OCI-LY3 (cell line): Measurements from ENCODE around the gene REELD1.

Source experiments
- H2AFZ ChIP-seq: fragments of 200-600, 300-600 bp; shearing (Covaris generic); 2 replicates; pipeline ENCODE4 v1.6.0; 2014; ENCODE audit warnings: antibody characterized with exemption, low read depth, low read length
- H3K27ac ChIP-seq: fragments of 200-600, 300-600 bp; sonication (generic); 2 replicates; pipeline ENCODE4 v1.5.1; 2014; ENCODE audit warnings: mild to moderate bottlenecking, low read length, moderate library complexity, mixed read lengths
- H3K27me3 ChIP-seq: fragments of 200-600, 300-600 bp; sonication (generic); 2 replicates; pipeline ENCODE4 v1.6.1; 2014; ENCODE audit warnings: low read depth, low read length, mixed read lengths
- H3K36me3 ChIP-seq: fragments of 200-600, 300-600 bp; sonication (generic); replicated peaks from 2 replicates; pipeline ENCODE3; 2014; ENCODE audit warnings: low read depth, low read length, mixed read lengths
- H3K4me1 ChIP-seq: fragments of 300-600, 200-600 bp; sonication (generic); 2 replicates; pipeline ENCODE4 v1.6.1; 2014; ENCODE audit warnings: low read length, mixed read lengths
- H3K4me2 ChIP-seq: fragments of 200-600, 300-600 bp; sonication (generic); 2 replicates; pipeline ENCODE4 v1.6.1; 2014; ENCODE audit warnings: low read length, mixed read lengths
- H3K4me3 ChIP-seq: fragments of 300-600, 200-600 bp; sonication (generic); 2 replicates; pipeline ENCODE4 v1.5.1; 2014; ENCODE audit warnings: antibody characterized with exemption, mild to moderate bottlenecking, low read length, moderate library complexity
- H3K79me2 ChIP-seq: fragments of 300-600, 200-600 bp; shearing (Covaris generic); 2 replicates; pipeline ENCODE4 v1.6.1; 2014; ENCODE audit warnings: mild to moderate bottlenecking, low read length, mixed read lengths
- H3K9ac ChIP-seq: fragments of 300-600, 200-600 bp; shearing (Covaris generic); 2 replicates; pipeline ENCODE4 v1.6.0; 2014; ENCODE audit warnings: mild to moderate bottlenecking, low read length, moderate library complexity
- H3K9me3 ChIP-seq: fragments of 200-600, 300-600 bp; shearing (Covaris generic); 2 replicates; pipeline ENCODE4 v1.6.1; 2014; ENCODE audit warnings: low read length, mixed read lengths; ENCODE audit not compliant: insufficient read depth
- H4K20me1 ChIP-seq: fragments of 200-600, 300-600 bp; sonication (generic); 2 replicates; pipeline ENCODE4 v1.6.1; 2016; ENCODE audit warnings: low read length, mixed read lengths; ENCODE audit not compliant: insufficient read depth
- EZH2phosphoT487 ChIP-seq: fragments of 200-600 bp; shearing (Covaris generic); IDR thresholded peaks from 2 replicates; pipeline ENCODE4 v1.6.1; 2018; ENCODE audit warnings: antibody characterized with exemption, mixed run types, low read depth
- TF ChIP-seq, protein P1 (sequence below): fragments of 200-600, 300-600 bp; sonication (generic); IDR thresholded peaks from 2 replicates; pipeline ENCODE4 v1.5.1; 2014; ENCODE audit warnings: antibody characterized with exemption, low read length, low read depth

REELD1 gene

DNA sequence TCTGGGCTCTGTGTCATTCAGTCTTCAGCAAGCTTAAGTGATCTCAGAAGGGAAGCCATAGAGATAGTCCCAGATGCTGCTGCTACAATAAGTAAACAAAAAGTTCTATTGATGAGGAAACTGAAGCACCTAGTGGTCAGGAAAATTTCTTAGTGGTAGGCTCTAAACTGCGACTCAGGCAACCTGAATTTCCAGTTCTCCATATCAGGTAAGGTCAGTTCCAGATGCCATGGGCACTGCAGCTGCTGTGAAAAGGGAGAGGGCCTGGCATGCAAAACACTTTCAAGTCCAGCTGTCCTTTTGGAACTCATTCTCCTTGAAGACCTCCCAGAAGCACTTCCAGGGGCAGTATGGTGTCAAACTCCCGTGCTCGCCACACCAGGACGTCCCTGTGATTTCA, 46.2 kb downstream of the REELD1 start:
- Histone ChIP-seq H3K4me2 (no peak overlapping the region), H3K27me3 (no peaks in the 10 kb centered on the region), H3K4me1 (no peaks in the 10 kb centered on the region), H3K79me2 (no peaks in the 10 kb centered on the region), H3K9me3 (no peaks in the 10 kb centered on the region), H2AFZ (no peak overlapping the region), H3K9ac (no peak overlapping the region), H3K36me3 (no peaks in the 10 kb centered on the region), H4K20me1 (no peaks in the 10 kb centered on the region), H3K27ac (no peak overlapping the region), H3K4me3 (no peak overlapping the region)
- TF ChIP-seq EZH2phosphoT487: no peak
- TF ChIP-seq, protein P1, sequence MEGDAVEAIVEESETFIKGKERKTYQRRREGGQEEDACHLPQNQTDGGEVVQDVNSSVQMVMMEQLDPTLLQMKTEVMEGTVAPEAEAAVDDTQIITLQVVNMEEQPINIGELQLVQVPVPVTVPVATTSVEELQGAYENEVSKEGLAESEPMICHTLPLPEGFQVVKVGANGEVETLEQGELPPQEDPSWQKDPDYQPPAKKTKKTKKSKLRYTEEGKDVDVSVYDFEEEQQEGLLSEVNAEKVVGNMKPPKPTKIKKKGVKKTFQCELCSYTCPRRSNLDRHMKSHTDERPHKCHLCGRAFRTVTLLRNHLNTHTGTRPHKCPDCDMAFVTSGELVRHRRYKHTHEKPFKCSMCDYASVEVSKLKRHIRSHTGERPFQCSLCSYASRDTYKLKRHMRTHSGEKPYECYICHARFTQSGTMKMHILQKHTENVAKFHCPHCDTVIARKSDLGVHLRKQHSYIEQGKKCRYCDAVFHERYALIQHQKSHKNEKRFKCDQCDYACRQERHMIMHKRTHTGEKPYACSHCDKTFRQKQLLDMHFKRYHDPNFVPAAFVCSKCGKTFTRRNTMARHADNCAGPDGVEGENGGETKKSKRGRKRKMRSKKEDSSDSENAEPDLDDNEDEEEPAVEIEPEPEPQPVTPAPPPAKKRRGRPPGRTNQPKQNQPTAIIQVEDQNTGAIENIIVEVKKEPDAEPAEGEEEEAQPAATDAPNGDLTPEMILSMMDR: no peak

DNA sequence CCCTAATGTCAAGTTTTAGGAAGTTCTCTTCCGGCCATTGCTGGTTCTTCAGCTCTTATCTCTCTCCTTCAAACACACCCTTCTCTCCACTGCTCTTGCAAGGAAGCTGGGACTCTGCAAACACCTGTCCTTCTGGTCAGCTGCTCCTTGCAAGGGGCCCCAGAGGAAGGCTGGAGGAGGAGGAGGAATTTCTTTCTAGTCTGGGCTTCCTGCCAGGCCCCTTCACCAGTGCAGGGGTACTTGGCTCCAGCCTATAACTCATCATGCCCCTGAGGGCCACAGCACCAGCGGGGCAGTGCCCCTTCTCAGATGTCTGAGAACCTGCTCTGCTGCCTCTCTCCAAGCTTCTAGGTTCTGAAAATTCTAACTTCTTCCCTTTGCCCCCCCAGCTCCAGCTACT, 46.7 kb downstream of the REELD1 start:
- H3K4me2 ChIP-seq: no peak overlapping the region
- no peak overlapping the region for H3K9ac ChIP-seq
- no peak overlapping the region for H3K27ac ChIP-seq
- H3K27me3 ChIP-seq: no peaks in the 10 kb centered on the region
- H3K36me3 ChIP-seq: no peaks in the 10 kb centered on the region
- H3K4me3 ChIP-seq: no peak overlapping the region
- H2AFZ ChIP-seq: no peak overlapping the region
- TF ChIP-seq, protein P1: no peak
- no peak for TF ChIP-seq EZH2phosphoT487
- no peaks in the 10 kb centered on the region for H3K79me2 ChIP-seq
- no peaks in the 10 kb centered on the region for H4K20me1 ChIP-seq
- no peaks in the 10 kb centered on the region for H3K9me3 ChIP-seq
- H3K4me1 ChIP-seq: no peaks in the 10 kb centered on the region

DNA sequence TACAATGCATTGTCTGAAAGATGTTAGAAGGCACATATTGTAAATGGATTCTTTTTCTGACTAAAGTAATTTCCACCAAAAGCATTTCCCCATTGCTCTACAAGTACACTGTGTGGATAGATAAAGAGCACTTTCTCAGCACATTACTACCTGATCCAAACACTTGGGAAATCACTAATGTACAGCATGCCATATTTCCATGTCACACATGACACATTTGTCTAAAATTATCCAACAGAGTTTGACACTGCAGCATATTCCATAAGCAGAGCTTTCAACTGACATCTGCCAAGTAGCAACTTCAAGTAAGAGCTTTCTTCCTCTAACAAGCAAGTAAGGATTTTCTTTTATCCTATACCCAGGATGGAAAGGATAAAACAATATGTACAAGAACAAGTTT, 49.5 kb downstream of the REELD1 start:
- TF ChIP-seq, protein P1: no peak
- TF ChIP-seq EZH2phosphoT487: no peak
- Histone ChIP-seq H3K79me2 (no peaks in the 10 kb centered on the region), H3K4me2 (no peak overlapping the region), H4K20me1 (no peaks in the 10 kb centered on the region), H3K36me3 (no peaks in the 10 kb centered on the region), H3K4me1 (peaks cover 4% of the 10 kb centered on the region), H3K27ac (no peak overlapping the region), H3K27me3 (no peaks in the 10 kb centered on the region), H3K9ac (no peak overlapping the region), H3K9me3 (no peaks in the 10 kb centered on the region), H3K4me3 (no peak overlapping the region), H2AFZ (no peak overlapping the region)

DNA sequence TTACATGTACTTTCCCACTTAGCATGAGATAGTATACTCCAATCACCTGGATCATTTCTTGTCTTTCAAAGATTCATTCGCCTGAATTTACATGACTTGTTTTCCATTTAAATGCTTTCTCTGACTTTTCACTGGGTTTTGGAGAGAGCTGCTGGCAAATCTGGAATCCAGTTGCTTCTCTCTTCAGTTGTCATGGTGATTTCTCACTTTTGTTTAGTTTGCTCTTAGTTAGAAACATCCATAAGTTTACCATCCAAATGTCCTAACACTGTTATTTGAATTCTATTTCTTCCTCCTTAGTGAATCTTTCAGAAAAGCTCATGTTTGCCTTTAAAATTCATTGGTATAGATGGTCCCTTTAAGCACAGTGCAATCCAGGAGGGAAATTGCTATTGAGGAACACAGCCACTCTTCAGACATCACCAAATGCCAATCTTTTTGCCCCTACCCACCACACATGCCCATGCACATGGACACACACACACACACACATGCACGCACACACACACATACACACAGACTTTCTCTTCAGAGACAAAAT, 51.7 kb downstream of the REELD1 start:
- H3K4me3 ChIP-seq: no peak overlapping the region
- no peak for TF ChIP-seq EZH2phosphoT487
- TF ChIP-seq, protein P1: no peak
- no peak overlapping the region for H2AFZ ChIP-seq
- no peaks in the 10 kb centered on the region for H3K79me2 ChIP-seq
- H3K9me3 ChIP-seq: no peaks in the 10 kb centered on the region
- H3K27me3 ChIP-seq: no peaks in the 10 kb centered on the region
- H3K4me1 ChIP-seq: peaks cover 26% of the 10 kb centered on the region
- no peak overlapping the region for H3K9ac ChIP-seq
- H3K36me3 ChIP-seq: no peaks in the 10 kb centered on the region
- no peaks in the 10 kb centered on the region for H4K20me1 ChIP-seq
- no peak overlapping the region for H3K4me2 ChIP-seq
- H3K27ac ChIP-seq: no peak overlapping the region
